ENCODE measurements around the gene SUPV3L1. TPM values are rescaled to one million over a fixed set of nuclear protein-coding genes. Genes with fewer than 3 reads are reported as not detected.

SUPV3L1 gene
- total and polyA plus RNA-seq, 10 of the 15 experiments (the other 5 are each of a cell fraction or from before 2014, with no cell fraction given): 18.4 to 57.8 (median 44.2) TPM

DNA sequence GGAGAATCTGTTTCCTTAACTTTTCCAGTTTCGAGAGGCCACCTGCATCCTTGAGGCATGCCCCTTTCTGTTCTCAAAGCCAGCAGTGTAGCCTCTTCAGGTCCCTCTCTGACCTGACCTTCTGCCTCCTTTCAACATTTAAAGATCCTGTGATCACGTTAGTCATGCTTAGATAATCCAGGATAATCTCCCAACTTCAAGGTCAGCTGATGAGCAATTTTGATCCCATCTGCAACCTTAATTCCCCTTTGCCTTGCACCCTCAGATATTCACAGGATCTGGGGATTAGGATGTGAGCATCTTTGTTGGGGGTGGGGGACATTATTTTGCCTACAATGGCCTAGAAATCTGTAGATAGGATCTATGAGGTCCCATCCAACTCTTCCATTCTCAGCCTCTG is 48.1 kb downstream of the SUPV3L1 start:
- POLR2A ChIA-PET: interaction anchor here (0.8 to 1.9 kb wide), 5 partner anchors 89 to 272 kb away, joined by 3 to 6 read pairs (median 4); partner anchors contain the start of genes DDX21 and SRGN
- intact Hi-C loops (cut with micrococcal nuclease; ENCODE audit: unreplicated experiment): loop anchor here (10.0 kb wide), 1 partner anchor 103 kb away; the partner anchor contains the start of gene VPS26A
- no peak for DNase-seq (ENCODE audit: low read depth, low spot score)
- TF ChIP-seq IKZF2 (IDR thresholded peaks at IDR 0.05) (no peak), BHLHE40 (IDR thresholded peaks at IDR 0.05; ENCODE audit: borderline replicate concordance in 1 of 2, low read depth in 2 of 2, low read length in 1 of 2) (no peak), SMARCA5 (IDR thresholded peaks at IDR 0.05) (no peak), PML (IDR thresholded peaks at IDR 0.05; ENCODE audit: low read length) (no peak), TCF3 (IDR thresholded peaks at IDR 0.05; ENCODE audit: borderline replicate concordance, insufficient read depth, low read depth, low read length) (no peak), NR2C1 (IDR thresholded peaks at IDR 0.05) (no peak), STAT1 (conservative IDR thresholded peaks at IDR 0.05) (no peak), FOXK2 (IDR thresholded peaks at IDR 0.05) (no peak), POU2F2 (IDR thresholded peaks at IDR 0.05; ENCODE audit: borderline replicate concordance, low read depth, low read length) (no peak), ZNF24 (IDR thresholded peaks at IDR 0.05) (no peak), ZNF384 (IDR thresholded peaks at IDR 0.05; ENCODE audit: borderline replicate concordance, low read depth, low read length) (no peak)
- TF ChIP-seq, protein P1, sequence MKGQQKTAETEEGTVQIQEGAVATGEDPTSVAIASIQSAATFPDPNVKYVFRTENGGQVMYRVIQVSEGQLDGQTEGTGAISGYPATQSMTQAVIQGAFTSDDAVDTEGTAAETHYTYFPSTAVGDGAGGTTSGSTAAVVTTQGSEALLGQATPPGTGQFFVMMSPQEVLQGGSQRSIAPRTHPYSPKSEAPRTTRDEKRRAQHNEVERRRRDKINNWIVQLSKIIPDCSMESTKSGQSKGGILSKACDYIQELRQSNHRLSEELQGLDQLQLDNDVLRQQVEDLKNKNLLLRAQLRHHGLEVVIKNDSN (IDR thresholded peaks at IDR 0.05; ENCODE audit: borderline replicate concordance, extremely low read length, insufficient read depth, low read depth, low read length): no peak
- TF ChIP-seq, protein P2, sequence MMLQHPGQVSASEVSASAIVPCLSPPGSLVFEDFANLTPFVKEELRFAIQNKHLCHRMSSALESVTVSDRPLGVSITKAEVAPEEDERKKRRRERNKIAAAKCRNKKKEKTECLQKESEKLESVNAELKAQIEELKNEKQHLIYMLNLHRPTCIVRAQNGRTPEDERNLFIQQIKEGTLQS (IDR thresholded peaks at IDR 0.05; ENCODE audit: borderline replicate concordance, extremely low read depth, low read depth, low read length): no peak
- TF ChIP-seq, protein P3, sequence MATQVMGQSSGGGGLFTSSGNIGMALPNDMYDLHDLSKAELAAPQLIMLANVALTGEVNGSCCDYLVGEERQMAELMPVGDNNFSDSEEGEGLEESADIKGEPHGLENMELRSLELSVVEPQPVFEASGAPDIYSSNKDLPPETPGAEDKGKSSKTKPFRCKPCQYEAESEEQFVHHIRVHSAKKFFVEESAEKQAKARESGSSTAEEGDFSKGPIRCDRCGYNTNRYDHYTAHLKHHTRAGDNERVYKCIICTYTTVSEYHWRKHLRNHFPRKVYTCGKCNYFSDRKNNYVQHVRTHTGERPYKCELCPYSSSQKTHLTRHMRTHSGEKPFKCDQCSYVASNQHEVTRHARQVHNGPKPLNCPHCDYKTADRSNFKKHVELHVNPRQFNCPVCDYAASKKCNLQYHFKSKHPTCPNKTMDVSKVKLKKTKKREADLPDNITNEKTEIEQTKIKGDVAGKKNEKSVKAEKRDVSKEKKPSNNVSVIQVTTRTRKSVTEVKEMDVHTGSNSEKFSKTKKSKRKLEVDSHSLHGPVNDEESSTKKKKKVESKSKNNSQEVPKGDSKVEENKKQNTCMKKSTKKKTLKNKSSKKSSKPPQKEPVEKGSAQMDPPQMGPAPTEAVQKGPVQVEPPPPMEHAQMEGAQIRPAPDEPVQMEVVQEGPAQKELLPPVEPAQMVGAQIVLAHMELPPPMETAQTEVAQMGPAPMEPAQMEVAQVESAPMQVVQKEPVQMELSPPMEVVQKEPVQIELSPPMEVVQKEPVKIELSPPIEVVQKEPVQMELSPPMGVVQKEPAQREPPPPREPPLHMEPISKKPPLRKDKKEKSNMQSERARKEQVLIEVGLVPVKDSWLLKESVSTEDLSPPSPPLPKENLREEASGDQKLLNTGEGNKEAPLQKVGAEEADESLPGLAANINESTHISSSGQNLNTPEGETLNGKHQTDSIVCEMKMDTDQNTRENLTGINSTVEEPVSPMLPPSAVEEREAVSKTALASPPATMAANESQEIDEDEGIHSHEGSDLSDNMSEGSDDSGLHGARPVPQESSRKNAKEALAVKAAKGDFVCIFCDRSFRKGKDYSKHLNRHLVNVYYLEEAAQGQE (IDR thresholded peaks at IDR 0.05; ENCODE audit: low read depth, low read length): no peak
- TF ChIP-seq, protein P4, sequence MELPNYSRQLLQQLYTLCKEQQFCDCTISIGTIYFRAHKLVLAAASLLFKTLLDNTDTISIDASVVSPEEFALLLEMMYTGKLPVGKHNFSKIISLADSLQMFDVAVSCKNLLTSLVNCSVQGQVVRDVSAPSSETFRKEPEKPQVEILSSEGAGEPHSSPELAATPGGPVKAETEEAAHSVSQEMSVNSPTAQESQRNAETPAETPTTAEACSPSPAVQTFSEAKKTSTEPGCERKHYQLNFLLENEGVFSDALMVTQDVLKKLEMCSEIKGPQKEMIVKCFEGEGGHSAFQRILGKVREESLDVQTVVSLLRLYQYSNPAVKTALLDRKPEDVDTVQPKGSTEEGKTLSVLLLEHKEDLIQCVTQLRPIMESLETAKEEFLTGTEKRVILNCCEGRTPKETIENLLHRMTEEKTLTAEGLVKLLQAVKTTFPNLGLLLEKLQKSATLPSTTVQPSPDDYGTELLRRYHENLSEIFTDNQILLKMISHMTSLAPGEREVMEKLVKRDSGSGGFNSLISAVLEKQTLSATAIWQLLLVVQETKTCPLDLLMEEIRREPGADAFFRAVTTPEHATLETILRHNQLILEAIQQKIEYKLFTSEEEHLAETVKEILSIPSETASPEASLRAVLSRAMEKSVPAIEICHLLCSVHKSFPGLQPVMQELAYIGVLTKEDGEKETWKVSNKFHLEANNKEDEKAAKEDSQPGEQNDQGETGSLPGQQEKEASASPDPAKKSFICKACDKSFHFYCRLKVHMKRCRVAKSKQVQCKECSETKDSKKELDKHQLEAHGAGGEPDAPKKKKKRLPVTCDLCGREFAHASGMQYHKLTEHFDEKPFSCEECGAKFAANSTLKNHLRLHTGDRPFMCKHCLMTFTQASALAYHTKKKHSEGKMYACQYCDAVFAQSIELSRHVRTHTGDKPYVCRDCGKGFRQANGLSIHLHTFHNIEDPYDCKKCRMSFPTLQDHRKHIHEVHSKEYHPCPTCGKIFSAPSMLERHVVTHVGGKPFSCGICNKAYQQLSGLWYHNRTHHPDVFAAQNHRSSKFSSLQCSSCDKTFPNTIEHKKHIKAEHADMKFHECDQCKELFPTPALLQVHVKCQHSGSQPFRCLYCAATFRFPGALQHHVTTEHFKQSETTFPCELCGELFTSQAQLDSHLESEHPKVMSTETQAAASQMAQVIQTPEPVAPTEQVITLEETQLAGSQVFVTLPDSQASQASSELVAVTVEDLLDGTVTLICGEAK (IDR thresholded peaks at IDR 0.05; ENCODE audit: borderline replicate concordance): no peak

More for the DNA sequence above, 48.1 kb downstream of the SUPV3L1 start:
- ChIA-PET CTCF (interaction anchor here (1.1 to 3.2 kb wide), 6 partner anchors 134 to 273 kb away, joined by 3 to 25 read pairs (median 8); partner anchors contain the start of gene DDX21), SMC1A (ENCODE audit: uncharacterized antibody, unreplicated experiment) (interaction anchor here (1.1 to 3.1 kb wide), 4 partner anchors 96 to 223 kb away, joined by 3 to 15 read pairs (median 4); no protein-coding TSS in a partner anchor), RAD21 (ENCODE audit: unreplicated experiment) (interaction anchor here (1.4 to 2.3 kb wide), 6 partner anchors 24 to 223 kb away, joined by 5 to 10 read pairs (median 6); no protein-coding TSS in a partner anchor)
- in situ Hi-C loops (cut with MboI): loop anchor here (10.0 kb wide), 1 partner anchor 233 kb away; no protein-coding TSS in a partner anchor
- H3K27ac ChIP-seq (ENCODE audit: control insufficient read depth, insufficient read depth): peak overlapping the region; percentile 87
- ATAC-seq: no peak
- H3K4me3 ChIP-seq: no peak overlapping the region
- WGBS (ENCODE audit: insufficient coverage, insufficient replicate concordance, low lambda C conversion rate, missing lambda C conversion rate): 57% methylated on average over 2 of the region's 2 CpGs
- H2AFZ ChIP-seq (ENCODE audit: control insufficient read depth, low read depth, low read length): peak overlapping the region; percentile 2; the same call in 1 of the 2 replicates
- no peaks in the 10 kb centered on the region for H3K79me2 ChIP-seq (ENCODE audit: control insufficient read depth, insufficient read depth, low read length)
- no peaks in the 10 kb centered on the region for H3K27me3 ChIP-seq (replicated peaks in 1 of 2; ENCODE audit: control insufficient read depth in 2 of 2, insufficient read depth in 2 of 2, low read length in 1 of 2)
- no peak for FAIRE-seq
- no peaks in the 10 kb centered on the region for H4K20me1 ChIP-seq (ENCODE audit: control insufficient read depth, insufficient read depth)
- no peaks in the 10 kb centered on the region for H3K36me3 ChIP-seq (ENCODE audit: control insufficient read depth in 2 of 2, insufficient read depth in 2 of 2, low read length in 1 of 2)
- no TSS peak for BruUV-seq (replicated peaks)
- 0 out of 2 replicates have a peak overlapping the region, but pooled peaks have one; percentile 15 for H3K9ac ChIP-seq (ENCODE audit: control insufficient read depth, insufficient read depth, low read length)
- no peaks in the 10 kb centered on the region for H3K9me3 ChIP-seq (replicated peaks; ENCODE audit: control insufficient read depth, insufficient read depth, low read length)
- peaks cover 28% of the 10 kb centered on the region for H3K4me1 ChIP-seq (ENCODE audit: control insufficient read depth, insufficient read depth, low read length)
- peak overlapping the region; percentile 88 for H3K4me2 ChIP-seq (ENCODE audit: control insufficient read depth, insufficient read depth)

All from GM12878 (cell line).